Subcutaneous adipose tissue (tissue), 4 donors: ENCODE data around the gene KIF5C. TPM values are rescaled to one million over a fixed set of nuclear protein-coding genes. Genes with fewer than 3 reads are reported as not detected.

ENCODE experiments used
- total RNA-seq, 4 donors: library from RNA; depleted of rRNA; stranded (reverse); fragments of >200 nt; gene quantifications; one replicate each; pipeline ENCODE4 v1.1.0, GENCODE V29; 2016
- TF ChIP-seq, protein P1 (sequence below): fragments of 450-650 bp; IDR thresholded peaks from one replicate; pipeline ENCODE4 v1.5.1; 2016; ENCODE audit warnings: low read depth, mild to moderate bottlenecking, control low read depth, antibody characterized with exemption, moderate library complexity

The KIF5C gene
- total RNA-seq, 4 donors from 2014 or later: 1.5 to 4.6 (median 2.0) TPM

- TF ChIP-seq, protein P1, sequence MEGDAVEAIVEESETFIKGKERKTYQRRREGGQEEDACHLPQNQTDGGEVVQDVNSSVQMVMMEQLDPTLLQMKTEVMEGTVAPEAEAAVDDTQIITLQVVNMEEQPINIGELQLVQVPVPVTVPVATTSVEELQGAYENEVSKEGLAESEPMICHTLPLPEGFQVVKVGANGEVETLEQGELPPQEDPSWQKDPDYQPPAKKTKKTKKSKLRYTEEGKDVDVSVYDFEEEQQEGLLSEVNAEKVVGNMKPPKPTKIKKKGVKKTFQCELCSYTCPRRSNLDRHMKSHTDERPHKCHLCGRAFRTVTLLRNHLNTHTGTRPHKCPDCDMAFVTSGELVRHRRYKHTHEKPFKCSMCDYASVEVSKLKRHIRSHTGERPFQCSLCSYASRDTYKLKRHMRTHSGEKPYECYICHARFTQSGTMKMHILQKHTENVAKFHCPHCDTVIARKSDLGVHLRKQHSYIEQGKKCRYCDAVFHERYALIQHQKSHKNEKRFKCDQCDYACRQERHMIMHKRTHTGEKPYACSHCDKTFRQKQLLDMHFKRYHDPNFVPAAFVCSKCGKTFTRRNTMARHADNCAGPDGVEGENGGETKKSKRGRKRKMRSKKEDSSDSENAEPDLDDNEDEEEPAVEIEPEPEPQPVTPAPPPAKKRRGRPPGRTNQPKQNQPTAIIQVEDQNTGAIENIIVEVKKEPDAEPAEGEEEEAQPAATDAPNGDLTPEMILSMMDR: no peak
Measured at GRCh38 chr2:148876202-148876594, 1.2 kb downstream of the KIF5C start.

GRCh38 chr2:148876595-148877402, 1.8 kb downstream of the KIF5C start:
- TF ChIP-seq, protein P1: no peak

- TF ChIP-seq, protein P1: no peak
Measured at GRCh38 chr2:148877403-148877740, 2.3 kb downstream of the KIF5C start.

DNA sequence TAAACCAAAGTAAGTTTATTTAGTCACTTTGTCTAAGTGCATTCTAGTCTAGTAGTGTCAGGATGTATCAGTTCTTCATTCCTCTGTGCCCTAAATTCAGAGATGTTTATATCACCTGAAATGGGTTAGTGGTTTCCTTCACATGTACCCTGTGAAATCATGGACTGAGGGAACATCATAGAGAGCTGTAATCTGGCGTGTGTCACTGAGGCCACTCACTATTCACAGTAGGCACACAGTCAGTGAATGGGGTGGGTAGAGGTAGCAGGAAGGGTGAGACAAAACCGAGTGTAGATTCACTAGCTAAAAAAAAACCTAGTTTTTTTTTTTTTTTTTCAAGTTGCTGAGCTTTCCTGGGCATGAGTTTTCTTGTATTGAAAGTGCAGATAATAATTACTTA, 5.6 kb downstream of the KIF5C start:
- TF ChIP-seq, protein P1: no peak

DNA sequence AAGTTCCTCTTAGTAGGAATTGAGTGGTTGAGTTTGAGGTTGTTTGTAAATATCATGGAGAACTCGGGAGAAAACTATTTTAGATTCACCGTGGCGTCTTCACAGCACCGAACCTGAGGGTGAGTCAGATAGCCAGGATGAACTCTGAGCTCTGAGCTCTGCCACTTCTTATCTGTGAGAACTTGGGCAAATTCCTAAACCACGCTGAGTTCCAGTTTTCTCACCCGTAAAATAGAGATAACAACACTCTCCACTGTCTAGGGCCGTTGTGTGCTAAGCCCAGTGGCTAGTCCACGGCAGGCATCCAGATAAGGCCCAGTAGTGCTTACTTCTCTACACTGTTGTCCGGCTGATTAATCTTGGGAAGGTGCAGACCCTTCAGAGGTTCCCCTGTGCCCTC, 7.0 kb downstream of the KIF5C start:
- TF ChIP-seq, protein P1: no peak

- TF ChIP-seq, protein P1: no peak
Measured at GRCh38 chr2:148885209-148885608, 10.2 kb downstream of the KIF5C start.

- TF ChIP-seq, protein P1: no peak
Measured at GRCh38 chr2:148885988-148886387, 11.0 kb downstream of the KIF5C start.
